ENCODE measurements around the gene NISCH.
A peak's percentile ranks its signal among the peaks of the same experiment; 100 is the strongest.

Gene NISCH

DNA sequence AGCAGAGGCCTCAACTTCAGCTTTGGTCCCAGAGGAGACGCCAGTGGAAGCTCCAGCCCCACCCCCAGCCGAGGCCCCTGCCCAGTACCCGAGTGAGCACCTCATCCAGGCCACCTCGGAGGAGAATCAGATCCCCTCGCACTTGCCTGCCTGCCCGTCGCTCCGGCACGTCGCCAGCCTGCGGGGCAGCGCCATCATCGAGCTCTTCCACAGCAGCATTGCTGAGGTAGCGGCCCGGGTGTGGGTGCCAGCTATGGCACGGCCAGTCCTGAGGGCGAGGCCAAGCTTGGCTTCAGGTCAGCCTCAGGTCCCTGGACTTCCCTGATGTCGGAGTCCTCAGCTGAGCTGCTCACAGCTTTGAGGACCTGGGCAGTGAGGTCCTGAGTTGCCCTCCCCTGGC is 34.0 kb downstream of the NISCH start:
- TF ChIP-seq, protein P1, sequence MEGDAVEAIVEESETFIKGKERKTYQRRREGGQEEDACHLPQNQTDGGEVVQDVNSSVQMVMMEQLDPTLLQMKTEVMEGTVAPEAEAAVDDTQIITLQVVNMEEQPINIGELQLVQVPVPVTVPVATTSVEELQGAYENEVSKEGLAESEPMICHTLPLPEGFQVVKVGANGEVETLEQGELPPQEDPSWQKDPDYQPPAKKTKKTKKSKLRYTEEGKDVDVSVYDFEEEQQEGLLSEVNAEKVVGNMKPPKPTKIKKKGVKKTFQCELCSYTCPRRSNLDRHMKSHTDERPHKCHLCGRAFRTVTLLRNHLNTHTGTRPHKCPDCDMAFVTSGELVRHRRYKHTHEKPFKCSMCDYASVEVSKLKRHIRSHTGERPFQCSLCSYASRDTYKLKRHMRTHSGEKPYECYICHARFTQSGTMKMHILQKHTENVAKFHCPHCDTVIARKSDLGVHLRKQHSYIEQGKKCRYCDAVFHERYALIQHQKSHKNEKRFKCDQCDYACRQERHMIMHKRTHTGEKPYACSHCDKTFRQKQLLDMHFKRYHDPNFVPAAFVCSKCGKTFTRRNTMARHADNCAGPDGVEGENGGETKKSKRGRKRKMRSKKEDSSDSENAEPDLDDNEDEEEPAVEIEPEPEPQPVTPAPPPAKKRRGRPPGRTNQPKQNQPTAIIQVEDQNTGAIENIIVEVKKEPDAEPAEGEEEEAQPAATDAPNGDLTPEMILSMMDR (conservative IDR thresholded peaks at IDR 0.05; ENCODE audit: low read depth), result no peak
- ChIA-PET POLR2A (ENCODE audit: low non-redundant PET) (no interaction called here), CTCF (interaction anchor here (0.5 to 1.5 kb wide), 3 partner anchors 17 to 419 kb away, joined by 3 to 7 read pairs (median 5); no protein-coding TSS in a partner anchor)
- DNase-seq (ENCODE audit: low spot score), result no peak
- H3K27ac ChIP-seq, result peak overlapping the region; percentile 53

DNA sequence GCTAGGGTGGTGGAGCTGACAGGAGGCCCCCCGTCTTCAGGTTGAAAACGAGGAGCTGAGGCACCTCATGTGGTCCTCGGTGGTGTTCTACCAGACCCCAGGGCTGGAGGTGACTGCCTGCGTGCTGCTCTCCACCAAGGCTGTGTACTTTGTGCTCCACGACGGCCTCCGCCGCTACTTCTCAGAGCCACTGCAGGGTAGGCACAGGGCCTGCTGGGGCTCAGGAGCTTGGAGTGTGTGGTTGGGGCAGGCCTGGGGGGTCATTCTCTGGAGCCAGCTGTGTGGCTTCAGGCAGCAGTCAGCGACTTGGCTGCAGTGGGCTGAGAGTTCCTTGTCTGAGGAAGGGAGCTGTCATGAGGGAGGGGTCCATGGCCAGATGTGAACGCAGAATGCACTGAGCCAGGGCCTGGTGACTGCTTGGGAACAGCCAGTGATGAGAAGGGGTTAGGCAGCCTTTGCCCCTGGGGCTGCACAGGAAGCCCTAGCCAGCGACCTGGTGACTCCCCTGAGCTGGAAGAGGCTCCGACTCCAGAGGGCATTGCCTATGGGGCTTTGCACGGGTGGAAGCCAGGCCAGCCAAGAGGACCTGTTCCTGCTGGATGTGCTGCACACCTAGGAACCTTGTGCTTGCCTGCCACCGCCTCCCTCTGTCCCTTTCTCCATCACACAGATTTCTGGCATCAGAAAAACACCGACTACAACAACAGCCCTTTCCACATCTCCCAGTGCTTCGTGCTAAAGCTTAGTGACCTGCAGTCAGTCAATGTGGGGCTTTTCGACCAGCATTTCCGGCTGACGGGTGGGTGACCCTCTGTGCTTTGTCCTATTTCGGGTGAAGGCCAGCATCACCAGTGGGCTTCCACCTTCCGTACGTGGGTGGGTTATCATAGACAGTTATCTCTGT is 34.9 kb downstream of the NISCH start:
- ChIA-PET POLR2A (ENCODE audit: low non-redundant PET) (no interaction called here), CTCF (interaction anchor here (0.6 kb wide), 2 partner anchors 43 to 420 kb away, joined by 3 to 7 read pairs; no protein-coding TSS in a partner anchor)
- peak overlapping the region; percentile 53 for H3K27ac ChIP-seq
- no peak for DNase-seq (ENCODE audit: low spot score)
- TF ChIP-seq, protein P1 (conservative IDR thresholded peaks at IDR 0.05; ENCODE audit: low read depth), result no peak

DNA sequence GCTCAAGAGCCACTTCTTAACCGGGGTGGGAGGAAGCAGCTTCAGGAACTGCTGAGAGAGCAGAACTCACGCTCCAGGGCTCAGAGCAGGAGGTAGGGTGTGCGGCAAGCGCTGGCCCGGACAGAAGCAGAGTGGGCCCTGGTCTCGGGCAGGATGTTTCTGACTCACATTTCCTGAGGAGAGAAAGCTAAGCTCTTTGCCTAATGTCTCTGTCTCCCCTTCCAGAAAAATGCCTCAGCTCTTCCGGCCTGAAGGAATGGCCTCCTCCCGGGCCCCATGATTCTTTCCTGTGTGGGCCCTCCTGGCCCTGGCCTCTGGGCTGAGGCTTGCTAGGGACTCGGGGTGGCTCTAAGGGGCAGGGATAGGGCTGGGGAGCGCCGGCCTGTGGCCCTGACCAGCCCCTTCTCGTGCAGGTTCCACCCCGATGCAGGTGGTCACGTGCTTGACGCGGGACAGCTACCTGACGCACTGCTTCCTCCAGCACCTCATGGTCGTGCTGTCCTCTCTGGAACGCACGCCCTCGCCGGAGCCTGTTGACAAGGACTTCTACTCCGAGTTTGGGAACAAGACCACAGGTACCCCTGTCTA is 35.6 kb downstream of the NISCH start:
- H3K27ac ChIP-seq, result peak overlapping the region; percentile 53
- DNase-seq (ENCODE audit: low spot score), result no peak
- TF ChIP-seq, protein P1 (conservative IDR thresholded peaks at IDR 0.05; ENCODE audit: low read depth), result no peak
- ChIA-PET POLR2A (ENCODE audit: low non-redundant PET) (no interaction called here), CTCF (interaction anchor here (0.6 kb wide), 1 partner anchor 43 kb away, joined by 3 read pairs; no protein-coding TSS in a partner anchor)

DNA sequence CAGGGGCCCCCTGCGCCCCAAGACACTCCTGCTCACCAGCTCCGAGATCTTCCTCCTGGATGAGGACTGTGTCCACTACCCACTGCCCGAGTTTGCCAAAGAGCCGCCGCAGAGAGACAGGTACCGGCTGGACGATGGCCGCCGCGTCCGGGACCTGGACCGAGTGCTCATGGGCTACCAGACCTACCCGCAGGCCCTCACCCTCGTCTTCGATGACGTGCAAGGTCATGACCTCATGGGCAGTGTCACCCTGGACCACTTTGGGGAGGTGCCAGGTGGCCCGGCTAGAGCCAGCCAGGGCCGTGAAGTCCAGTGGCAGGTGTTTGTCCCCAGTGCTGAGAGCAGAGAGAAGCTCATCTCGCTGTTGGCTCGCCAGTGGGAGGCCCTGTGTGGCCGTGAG is 36.7 kb downstream of the NISCH start:
- TF ChIP-seq, protein P1 (conservative IDR thresholded peaks at IDR 0.05; ENCODE audit: low read depth), result no peak
- ChIA-PET CTCF (no interaction called here), POLR2A (ENCODE audit: low non-redundant PET) (no interaction called here)
- H3K27ac ChIP-seq, result peak overlapping the region; percentile 53
- no peak for DNase-seq (ENCODE audit: low spot score)

DNA sequence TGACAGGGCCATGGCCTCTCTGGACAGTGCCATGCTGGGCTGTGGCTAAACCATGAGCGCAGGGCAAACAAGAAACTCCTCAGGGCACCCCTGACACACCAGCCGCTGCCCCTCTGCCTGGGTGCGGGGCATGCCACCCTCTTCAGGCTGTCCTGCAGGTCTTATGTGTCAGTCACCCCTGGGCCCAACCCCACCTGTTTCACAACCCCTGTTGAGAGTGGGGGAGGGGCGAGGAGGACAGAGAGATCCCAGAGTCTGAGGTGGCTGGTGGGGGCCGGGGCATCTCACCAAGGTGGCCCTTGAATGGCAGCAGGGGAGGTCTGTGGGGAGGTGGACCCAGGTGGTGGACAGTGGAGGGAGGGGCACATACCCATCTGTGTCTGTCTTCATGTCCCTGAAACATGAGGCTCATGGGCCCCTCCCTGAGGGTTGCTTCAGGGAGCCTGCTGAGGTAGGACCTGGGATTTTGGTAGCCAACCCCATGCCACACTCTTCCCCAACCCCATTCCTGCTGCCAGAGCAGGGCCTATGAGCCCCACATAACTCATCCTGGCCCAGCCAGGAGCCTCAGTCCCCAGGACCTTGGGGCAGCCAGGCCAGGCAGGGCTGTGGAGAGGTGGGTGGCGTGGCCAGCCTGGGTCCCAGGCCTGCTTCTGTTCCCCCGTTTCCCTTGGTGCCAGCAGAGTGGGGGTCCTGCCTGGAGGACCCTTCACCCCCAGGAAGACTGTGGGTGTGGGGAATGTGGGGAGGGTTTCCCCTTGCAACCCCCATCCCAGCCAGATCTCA is 38.0 kb downstream of the NISCH start:
- no peak for DNase-seq (ENCODE audit: low spot score)
- TF ChIP-seq, protein P1 (conservative IDR thresholded peaks at IDR 0.05; ENCODE audit: low read depth), result no peak
- POLR2A ChIA-PET (ENCODE audit: low non-redundant PET), result no interaction called here
- peak overlapping the region; percentile 53 for H3K27ac ChIP-seq
- CTCF ChIA-PET, result no interaction called here

DNA sequence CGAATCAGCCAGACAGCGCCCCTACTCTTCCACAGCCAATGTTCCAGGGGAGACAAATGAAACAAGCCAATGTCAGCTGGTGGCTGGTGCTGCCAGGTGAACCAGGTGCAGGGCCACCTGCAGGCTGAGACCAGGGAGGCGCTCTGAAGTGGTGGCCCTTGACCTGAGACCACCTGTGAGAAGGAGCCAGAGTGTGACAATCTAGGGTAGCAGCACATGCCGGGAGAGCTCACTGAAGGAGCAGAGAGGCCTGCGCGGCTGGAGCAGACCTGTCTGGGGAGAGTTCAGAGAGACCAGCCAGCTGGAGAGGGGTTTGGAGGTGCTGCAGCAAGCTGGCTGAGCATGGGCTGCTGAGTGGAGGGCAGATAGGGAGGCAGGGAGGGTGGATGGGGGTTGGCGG is 39.0 kb downstream of the NISCH start:
- TF ChIP-seq, protein P1 (conservative IDR thresholded peaks at IDR 0.05; ENCODE audit: low read depth), result no peak
- CTCF ChIA-PET, result no interaction called here
- POLR2A ChIA-PET (ENCODE audit: low non-redundant PET), result interaction anchor here (0.6 kb wide), 1 partner anchor 82 kb away, joined by 6 read pairs; no protein-coding TSS in a partner anchor

More for the DNA sequence above, 39.0 kb downstream of the NISCH start:
- no peak for DNase-seq (ENCODE audit: low spot score)
- peak overlapping the region; percentile 53 for H3K27ac ChIP-seq

Measured in RWPE1 (cell line).